Neural cell (in vitro differentiated cells): Measurements from ENCODE around the gene RNF13. TPM values are rescaled to one million over a fixed set of nuclear protein-coding genes. Genes with fewer than 3 reads are reported as not detected.

Experiments used
- H2AFZ ChIP-seq: fragments of 200-600, 300-800 bp; sonication (generic), shearing (Covaris generic); 2 replicates; pipeline ENCODE4 v1.6.0; 2014; ENCODE audit warnings: low read depth, mild to moderate bottlenecking, antibody characterized with exemption, low read length, moderate library complexity
- H3F3A ChIP-seq: fragments of 200-600 bp; shearing (Covaris generic); 2 replicates; pipeline ENCODE4 v1.6.1; 2016; ENCODE audit warnings: mild to moderate bottlenecking, moderate library complexity, mixed read lengths, antibody characterized with exemption, low read length; ENCODE audit not compliant: insufficient read depth, poor library complexity, severe bottlenecking
- H3K27ac ChIP-seq: fragments of 200-600, 300-800 bp; sonication (generic), shearing (Covaris generic); 2 replicates; pipeline ENCODE4 v1.5.1; 2014; ENCODE audit warnings: mild to moderate bottlenecking, low read length, moderate library complexity
- H3K27me3 ChIP-seq: fragments of 300-800, 200-600 bp; sonication (generic), shearing (Covaris generic); 2 replicates; pipeline ENCODE4 v1.6.0; 2014; ENCODE audit warnings: mild to moderate bottlenecking, low read depth, low read length, moderate library complexity; ENCODE audit not compliant: insufficient read depth
- H3K36me3 ChIP-seq: fragments of 300-800, 200-600 bp; sonication (generic), shearing (Covaris generic); 2 replicates; pipeline ENCODE4 v1.5.1; 2014; ENCODE audit warnings: mild to moderate bottlenecking, antibody characterized with exemption, low read length, moderate library complexity; ENCODE audit not compliant: insufficient read depth
- H3K4me2 ChIP-seq: fragments of 300-800, 200-600 bp; sonication (generic), shearing (Covaris generic); 2 replicates; pipeline ENCODE4 v1.6.0; 2014; ENCODE audit warnings: mild to moderate bottlenecking, low read length
- H3K4me3 ChIP-seq: fragments of 300-800, 200-600 bp; sonication (generic), shearing (Covaris generic); 2 replicates; pipeline ENCODE4 v1.5.1; 2014; ENCODE audit warnings: mild to moderate bottlenecking, low read length, moderate library complexity
- H3K79me2 ChIP-seq: fragments of 200-600 bp; shearing (Covaris generic); replicated peaks from 2 replicates; pipeline ENCODE4 v1.6.0; 2014; ENCODE audit warnings: mild to moderate bottlenecking, low read length, moderate library complexity; ENCODE audit not compliant: insufficient read depth
- H3K9ac ChIP-seq: fragments of 300-800, 200-600 bp; sonication (generic), shearing (Covaris generic); 2 replicates; pipeline ENCODE4 v1.6.1; 2016; ENCODE audit warnings: mild to moderate bottlenecking, low read length, mixed read lengths
- H3K9me2 ChIP-seq: fragments of 200-600 bp; shearing (Covaris generic); 2 replicates; pipeline ENCODE4 v1.6.1; 2016; ENCODE audit warnings: mild to moderate bottlenecking, low read length, mixed read lengths; ENCODE audit not compliant: insufficient read depth
- H3K9me3 ChIP-seq: fragments of 200-600, 300-800 bp; sonication (generic), shearing (Covaris generic); 2 replicates; pipeline ENCODE4 v1.6.1; 2016; ENCODE audit warnings: mild to moderate bottlenecking, mixed run types, low read length, moderate library complexity, mixed read lengths
- H4K20me1 ChIP-seq: fragments of 200-600 bp; shearing (Covaris generic); 2 replicates; pipeline ENCODE4 v1.6.1; 2016; ENCODE audit warnings: mild to moderate bottlenecking, mixed run types; ENCODE audit not compliant: insufficient read depth
- CTCF ChIP-seq: fragments of 450-650 bp; IDR thresholded peaks from 2 replicates; pipeline ENCODE4 v1.5.1; 2014; ENCODE audit warnings: antibody characterized with exemption, mild to moderate bottlenecking, moderate library complexity; ENCODE audit not compliant: poor library complexity, severe bottlenecking
- EP300 ChIP-seq: fragments of 450-650 bp; conservative IDR thresholded peaks from 2 replicates; pipeline ENCODE4 v1.6.1; 2014; ENCODE audit warnings: antibody characterized with exemption, mild to moderate bottlenecking, moderate library complexity; ENCODE audit not compliant: poor library complexity, severe bottlenecking
- EZH2 ChIP-seq: fragments of 200-600, 300-800 bp; shearing (Covaris generic), sonication (generic); IDR thresholded peaks from 2 replicates; pipeline ENCODE4 v1.6.1; 2014; ENCODE audit warnings: antibody characterized with exemption, low read length, borderline replicate concordance, mild to moderate bottlenecking; ENCODE audit not compliant: insufficient read depth, poor library complexity, severe bottlenecking
- MXI1 ChIP-seq: fragments of 450-650 bp; conservative IDR thresholded peaks from 2 replicates; pipeline ENCODE4 v1.6.1; 2014; ENCODE audit warnings: antibody characterized with exemption, mild to moderate bottlenecking; ENCODE audit not compliant: poor library complexity, severe bottlenecking
- POLR2AphosphoS5 ChIP-seq: IDR thresholded peaks from 2 replicates; pipeline ENCODE4 v1.6.1; 2012
- RAD21 ChIP-seq: fragments of 450-650 bp; conservative IDR thresholded peaks from 2 replicates; pipeline ENCODE4 v1.6.1; 2014; ENCODE audit warnings: antibody characterized with exemption, mild to moderate bottlenecking, moderate library complexity
- REST ChIP-seq: IDR thresholded peaks from 2 replicates; pipeline ENCODE4 v1.6.1; 2012; ENCODE audit warnings: borderline replicate concordance
- SMC3 ChIP-seq: fragments of 450-650 bp; conservative IDR thresholded peaks from 2 replicates; pipeline ENCODE4 v1.6.1; 2014; ENCODE audit warnings: antibody characterized with exemption, mild to moderate bottlenecking, moderate library complexity; ENCODE audit not compliant: poor library complexity
- TAF1 ChIP-seq: IDR thresholded peaks from 2 replicates; pipeline ENCODE4 v1.6.1; 2012; ENCODE audit warnings: low read depth
- polyA plus RNA-seq: library from polyadenylated mRNA; depleted of rRNA; stranded (reverse); fragments of >200 nt; gene quantifications from 2 replicates; pipeline ENCODE4 v1.2.3, GENCODE V29; 2014

RNF13 gene
- polyA plus RNA-seq, 1 donor from 2014 or later, result 52.3 TPM

GRCh38 chr3:149809699-149810098 lies 3.3 kb upstream of the RNF13 start:
- no peaks in the 10 kb centered on the region for H3K27me3 ChIP-seq
- H3K27ac ChIP-seq, result no peak overlapping the region
- no peak overlapping the region for H3K4me3 ChIP-seq
- no peak for TF ChIP-seq MXI1
- TF ChIP-seq TAF1, result no peak
- no peak for TF ChIP-seq REST
- TF ChIP-seq CTCF, result no peak
- no peak for TF ChIP-seq EP300
- no peak for TF ChIP-seq SMC3
- no peak for TF ChIP-seq EZH2
- no peak for TF ChIP-seq RAD21
- TF ChIP-seq POLR2AphosphoS5, result no peak
- no peak overlapping the region for H3K9ac ChIP-seq
- no peaks in the 10 kb centered on the region for H3K9me2 ChIP-seq
- H4K20me1 ChIP-seq, result no peaks in the 10 kb centered on the region
- no peaks in the 10 kb centered on the region for H3K36me3 ChIP-seq
- no peak overlapping the region for H3K4me2 ChIP-seq
- peaks cover 9% of the 10 kb centered on the region for H3K79me2 ChIP-seq
- no peak overlapping the region for H2AFZ ChIP-seq
- H3F3A ChIP-seq, result no peaks in the 10 kb centered on the region
- H3K9me3 ChIP-seq, result no peaks in the 10 kb centered on the region

- Histone ChIP-seq H3K4me2 (no peak overlapping the region), H3K27ac (no peak overlapping the region), H4K20me1 (no peaks in the 10 kb centered on the region), H3K27me3 (no peaks in the 10 kb centered on the region), H2AFZ (no peak overlapping the region), H3K9me3 (no peaks in the 10 kb centered on the region), H3K9me2 (no peaks in the 10 kb centered on the region), H3K79me2 (peaks cover 20% of the 10 kb centered on the region), H3K4me3 (no peak overlapping the region), H3K36me3 (no peaks in the 10 kb centered on the region), H3K9ac (no peak overlapping the region), H3F3A (no peaks in the 10 kb centered on the region)
- TF ChIP-seq CTCF (no peak), EZH2 (no peak), SMC3 (no peak), POLR2AphosphoS5 (no peak), TAF1 (no peak), EP300 (no peak), MXI1 (no peak), REST (no peak)
Observed at GRCh38 chr3:149810846-149811245, 2.2 kb upstream of the RNF13 start.
